Glomerular visceral epithelial cell (primary cell): ENCODE measurements around the gene SYK.

Experiments
- DNase-seq: peaks from one replicate; pipeline ENCODE4 v3.0.0-alpha.2; 2016; ENCODE audit errors: extremely low spot score

SYK gene

DNA sequence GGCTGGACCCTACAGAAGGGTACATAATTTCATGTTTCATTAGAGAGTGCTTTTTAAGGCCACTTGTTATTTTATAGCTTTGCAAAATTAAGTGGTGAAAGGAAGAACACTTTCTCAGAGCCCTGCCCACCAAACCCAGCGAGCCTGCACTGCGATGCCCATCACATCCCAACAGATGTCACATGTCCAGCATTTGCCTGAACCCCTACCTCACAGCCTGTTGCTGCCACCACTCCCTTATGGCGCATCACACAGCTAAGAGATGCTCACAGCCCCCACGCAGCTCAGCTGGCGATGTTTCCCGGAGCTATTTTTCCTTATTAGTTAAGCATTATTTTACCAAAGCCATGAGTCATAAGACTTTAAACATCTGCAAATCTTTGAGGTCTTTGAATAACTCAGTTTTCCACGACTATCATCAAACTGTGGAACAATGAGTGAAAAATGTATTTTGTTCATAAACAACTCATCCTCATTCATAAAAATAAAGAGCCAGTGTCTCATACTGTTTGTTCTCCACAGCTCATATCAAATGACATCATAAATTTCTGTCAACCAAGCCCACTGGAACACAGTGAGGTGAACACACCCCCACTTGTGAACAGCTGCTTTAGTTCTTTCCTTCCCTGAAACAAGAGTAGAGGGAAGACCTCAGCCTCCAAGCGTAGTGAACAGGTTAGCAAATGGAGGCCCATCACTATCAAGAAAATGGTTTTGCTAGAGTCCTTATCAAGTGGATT lies 104.9 kb downstream of the SYK start:
- DNase-seq, result no peak

DNA sequence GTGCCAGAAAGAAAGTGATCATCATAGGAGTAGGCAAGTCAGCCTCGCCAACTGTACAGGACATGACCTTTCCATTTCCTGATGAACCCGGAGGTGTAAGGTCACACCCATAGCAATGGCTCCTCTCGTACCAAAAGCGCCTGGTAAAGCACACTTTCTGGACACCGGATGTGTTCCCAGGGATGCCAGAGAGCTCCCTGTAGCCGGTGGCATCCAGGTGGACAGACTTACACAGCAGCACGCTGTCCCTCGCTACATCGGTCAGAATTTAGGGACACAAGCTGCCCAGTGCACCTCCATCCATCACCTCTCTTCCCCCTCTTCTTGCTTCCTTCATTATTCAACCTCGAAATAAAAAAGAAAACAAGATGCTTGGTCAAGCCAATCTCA lies 105.4 kb downstream of the SYK start:
- DNase-seq, result no peak

GRCh38 chr9:90907790-90908189 lies 106.2 kb downstream of the SYK start:
- DNase-seq, result no peak

DNA sequence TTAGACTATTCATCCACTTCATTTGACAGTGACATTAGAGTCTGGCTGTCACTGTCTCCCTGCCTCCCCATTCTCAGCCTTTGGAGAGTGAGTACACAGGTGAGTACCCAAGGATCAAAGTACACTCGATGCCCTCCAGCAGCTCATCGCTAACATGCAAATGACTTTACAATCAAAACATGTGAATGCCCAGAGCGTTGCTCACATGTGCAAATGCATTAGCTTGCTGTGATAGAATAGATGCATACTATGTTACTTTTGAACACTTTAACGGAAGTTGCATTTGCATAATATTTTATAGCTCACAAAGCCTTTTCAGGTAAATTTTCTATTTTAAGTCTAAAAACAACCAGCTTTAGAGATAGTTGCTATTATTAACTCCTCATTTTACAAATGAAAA lies 107.6 kb downstream of the SYK start:
- no peak for DNase-seq

DNA sequence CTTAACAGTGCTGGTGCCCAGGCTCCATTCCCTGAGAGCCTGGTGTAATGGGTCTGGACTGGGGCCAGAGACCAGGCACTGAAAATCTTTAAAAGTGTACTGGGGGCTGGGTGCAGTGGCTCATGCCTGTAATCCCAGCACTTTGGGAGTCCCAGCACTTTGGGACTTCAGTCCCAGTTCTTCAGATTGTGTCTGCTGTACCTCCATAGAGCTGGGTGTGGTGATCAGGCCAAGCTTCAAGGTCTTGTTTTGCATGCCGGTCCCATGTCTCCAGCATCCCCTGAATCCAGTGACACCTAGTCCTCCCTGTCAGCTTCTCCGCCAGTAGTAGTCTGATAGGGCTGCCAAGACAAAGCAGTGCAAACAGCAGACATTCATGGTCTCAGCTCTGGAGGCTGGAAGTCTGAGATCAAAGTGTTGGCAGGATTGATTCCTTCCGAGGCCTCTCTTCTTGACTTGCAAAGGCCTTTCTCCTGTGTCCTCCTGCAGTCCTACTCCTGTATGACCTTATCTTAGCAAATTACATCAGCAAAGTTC lies 108.2 kb downstream of the SYK start:
- no peak for DNase-seq

DNA sequence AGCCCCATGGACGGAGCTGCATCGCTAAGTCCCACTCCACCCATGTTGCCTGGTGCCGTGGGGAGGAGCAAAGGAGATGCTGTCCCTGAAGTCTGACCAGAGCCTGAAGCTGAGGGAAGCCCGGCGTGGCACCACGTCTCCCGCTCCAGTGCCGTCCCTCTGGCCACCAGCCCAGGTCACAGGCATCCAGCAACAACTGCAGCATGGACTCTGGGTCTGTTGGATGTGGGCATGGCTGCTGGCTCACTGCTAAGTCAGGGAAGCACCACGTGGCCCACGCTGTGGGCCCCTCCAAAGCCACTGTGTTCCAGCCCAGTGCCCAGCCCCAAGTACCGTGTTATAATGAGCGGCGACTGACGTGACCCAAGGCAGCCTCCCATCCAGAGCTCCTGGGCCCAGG lies 112.6 kb downstream of the SYK start:
- DNase-seq, result no peak

GRCh38 chr9:90914868-90915483 lies 113.4 kb downstream of the SYK start:
- DNase-seq, result peak; percentile 82

GRCh38 chr9:90915693-90916092 lies 114.1 kb downstream of the SYK start:
- peak; percentile 34 for DNase-seq

- no peak for DNase-seq
Observed at GRCh38 chr9:90916147-90916734, 114.6 kb downstream of the SYK start.

- no peak for DNase-seq
Observed at GRCh38 chr9:90919883-90920282, 118.3 kb downstream of the SYK start.

DNA sequence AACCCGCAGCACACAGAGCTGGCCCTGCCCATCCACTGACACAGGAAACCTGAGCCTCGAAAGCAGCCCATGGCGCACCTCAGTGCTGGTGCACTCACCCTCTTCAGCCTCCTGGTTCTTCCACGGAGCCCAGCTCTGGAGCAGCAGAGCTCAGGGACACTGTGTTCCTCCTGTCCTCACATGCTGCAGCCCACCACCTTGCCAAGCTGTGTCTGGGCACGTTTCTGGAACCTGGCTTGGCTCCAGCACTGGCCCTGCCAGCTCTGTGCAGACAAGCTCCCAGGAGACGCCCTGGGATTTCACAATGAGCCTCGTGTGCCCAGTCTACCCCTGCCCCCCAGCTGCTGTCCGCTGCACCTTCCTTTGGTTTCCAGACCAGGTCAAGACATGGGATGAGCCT lies 119.5 kb downstream of the SYK start:
- DNase-seq, result peak; percentile 39

DNA sequence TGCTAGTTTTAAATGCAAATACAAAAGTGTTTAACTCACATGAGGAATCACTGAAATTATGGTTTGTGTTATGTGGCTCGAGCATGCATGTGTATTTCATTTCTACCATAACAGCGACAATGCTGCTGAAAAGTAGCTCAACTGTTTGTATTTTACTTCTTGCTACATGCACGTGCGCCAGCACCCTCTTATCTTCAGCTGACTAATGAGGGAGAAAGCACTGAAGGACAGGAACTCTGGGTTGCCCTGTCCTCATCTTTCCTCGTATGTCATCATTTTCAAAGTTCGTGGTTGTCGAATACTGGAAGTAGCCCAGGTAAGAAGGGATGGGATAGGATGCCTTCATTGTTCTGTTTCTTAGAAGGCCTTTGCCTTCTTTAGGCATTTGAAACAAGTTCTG lies 120.3 kb downstream of the SYK start:
- no peak for DNase-seq

- DNase-seq, result peak; percentile 87
Observed at GRCh38 chr9:90925581-90926257, 124.1 kb downstream of the SYK start.

DNA sequence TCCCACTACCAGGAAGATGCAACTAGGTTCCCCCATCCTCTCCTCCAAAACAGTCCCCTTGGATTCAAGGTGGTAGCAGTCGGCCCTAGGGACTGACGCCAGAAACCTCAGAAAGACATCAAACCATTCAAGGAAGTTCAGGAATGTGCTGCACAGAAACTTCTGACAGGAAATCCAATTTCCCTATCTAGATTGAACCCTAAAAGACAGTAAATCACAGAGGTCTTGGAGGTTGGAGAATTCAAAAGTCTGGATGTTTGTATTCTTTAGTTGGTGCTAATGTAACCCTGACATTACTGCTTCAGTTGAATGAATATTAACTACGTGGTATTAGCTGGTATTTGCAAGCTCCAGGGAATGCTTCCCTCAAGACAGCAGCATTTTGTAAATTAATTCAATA lies 125.3 kb downstream of the SYK start:
- peak; percentile 39 for DNase-seq

DNA sequence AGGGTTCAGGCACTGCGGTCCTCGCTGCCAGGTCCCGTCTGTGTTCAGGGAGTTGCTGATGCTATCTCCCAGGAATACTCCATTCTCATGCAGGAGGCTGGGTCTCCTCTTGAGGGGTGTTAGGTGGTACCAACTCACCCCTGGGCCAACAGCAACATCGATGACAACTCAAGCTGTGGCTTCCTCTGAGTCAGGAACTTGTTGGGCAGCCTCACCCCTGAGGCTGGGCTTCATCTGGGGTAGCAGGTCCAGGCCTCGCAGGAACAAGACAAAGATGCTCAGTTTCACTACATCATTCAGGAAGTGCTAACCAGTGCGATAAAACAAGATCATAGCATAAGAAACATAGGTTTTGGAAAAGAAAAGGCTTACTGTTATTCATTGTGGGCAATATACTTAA lies 125.9 kb downstream of the SYK start:
- no peak for DNase-seq

GRCh38 chr9:90929626-90930025 lies 128.0 kb downstream of the SYK start:
- no peak for DNase-seq

GRCh38 chr9:90933468-90933867 lies 131.8 kb downstream of the SYK start:
- DNase-seq, result no peak

DNA sequence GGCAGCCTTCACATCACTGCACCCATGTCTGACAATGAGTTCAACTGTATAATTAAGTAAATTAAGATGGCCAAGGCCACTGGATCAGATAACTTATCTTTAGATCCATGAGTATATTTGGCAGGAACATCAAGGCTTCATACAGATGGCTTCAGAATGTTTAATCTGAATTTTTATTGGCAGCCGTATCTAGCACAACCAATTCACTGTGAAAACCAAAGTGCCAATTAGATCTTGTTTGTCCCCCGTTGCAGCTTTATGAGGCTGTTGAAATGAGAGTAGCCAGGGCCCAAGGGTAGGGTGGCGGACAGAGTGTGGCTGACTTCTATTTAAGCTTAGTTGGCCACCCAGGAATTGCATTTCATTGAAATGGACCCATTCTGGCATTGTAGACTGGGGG lies 137.7 kb downstream of the SYK start:
- DNase-seq, result no peak

DNA sequence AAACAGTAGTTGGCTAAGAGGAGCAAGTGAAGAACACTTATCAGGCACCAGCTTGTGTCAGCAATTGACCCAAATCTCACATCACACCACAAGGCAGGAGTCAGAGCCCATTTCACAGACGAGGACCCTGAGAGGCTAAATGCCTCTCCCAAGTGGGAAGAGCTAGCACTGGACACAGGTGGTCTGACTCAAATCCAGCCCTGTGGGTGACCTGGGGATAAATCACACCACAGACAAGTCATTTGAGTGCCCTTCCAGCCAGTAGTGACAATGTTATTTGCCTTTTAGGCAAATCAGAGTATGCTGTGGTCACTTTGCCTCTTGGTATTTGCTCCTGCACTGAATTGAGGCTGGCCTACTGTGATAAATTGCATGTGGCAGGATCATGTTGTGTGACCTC lies 138.7 kb downstream of the SYK start:
- no peak for DNase-seq

DNA sequence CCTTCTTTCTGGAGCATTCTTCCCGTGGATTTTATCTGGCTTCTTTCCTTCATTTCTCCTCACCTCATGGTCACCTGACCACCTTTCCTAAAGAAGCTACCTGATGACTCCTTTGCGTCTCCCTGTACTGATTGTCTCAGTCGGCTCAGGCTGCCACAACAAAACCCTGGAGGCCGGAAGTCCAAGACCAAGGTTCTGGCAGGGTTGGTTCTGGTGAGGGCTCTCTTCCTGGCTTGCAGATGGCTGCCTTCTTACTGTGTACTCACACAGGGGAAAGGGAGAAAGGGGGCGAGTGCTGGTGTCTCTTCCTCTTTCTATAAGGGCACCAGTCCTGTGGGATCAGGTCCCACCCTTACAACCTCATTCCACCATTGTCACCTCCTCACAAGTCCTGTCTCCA lies 140.0 kb downstream of the SYK start:
- DNase-seq, result no peak

- peak; percentile 84 for DNase-seq
Observed at GRCh38 chr9:90942555-90942954, 140.9 kb downstream of the SYK start.

- no peak for DNase-seq
Observed at GRCh38 chr9:90943341-90943740, 141.7 kb downstream of the SYK start.

DNA sequence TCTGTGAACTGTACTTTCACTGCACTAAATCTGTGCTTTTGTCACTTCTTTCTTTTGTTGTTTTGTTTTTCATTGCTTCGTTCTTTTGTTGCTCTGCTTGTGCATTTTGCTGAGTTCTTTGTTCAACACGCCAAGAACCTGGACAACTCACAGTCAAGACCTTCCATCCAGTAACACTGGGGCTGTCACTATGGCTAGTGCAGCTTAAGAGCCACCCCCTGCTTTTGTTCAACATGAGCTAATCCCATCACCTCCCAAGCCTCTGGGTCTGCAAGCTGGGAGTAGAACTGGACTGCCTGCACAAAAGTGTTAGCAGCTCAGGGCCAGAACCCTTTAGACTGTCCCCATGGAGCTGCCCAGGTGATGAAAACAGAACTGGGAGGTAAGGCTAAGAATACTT lies 143.7 kb downstream of the SYK start:
- no peak for DNase-seq
